Thyroid gland (tissue), 4 donors: ENCODE results near the gene LILRA1. TPM values are rescaled to one million over a fixed set of nuclear protein-coding genes. Genes with fewer than 3 reads are reported as not detected.

Experiments used
- DNase-seq, 2 donors: peaks; one replicate each; pipeline ENCODE4 v3.0.0-alpha.2; 2019
- H3K27ac ChIP-seq, 3 donors: fragments of 200-600 bp; sonication (generic); 1 replicate in 2 of 3; 2 replicates in 1 of 3; pipeline ENCODE4 v1.5.1; 2016 to 2019; ENCODE audit warnings: mild to moderate bottlenecking in 1 of 3, moderate library complexity in 1 of 3
- H3K27me3 ChIP-seq: fragments of 200-600 bp; sonication (generic); one replicate; pipeline ENCODE4 v1.5.1; 2019
- H3K36me3 ChIP-seq, 2 donors: fragments of 200-600 bp; sonication (generic); one replicate each; pipeline ENCODE4 v1.5.1; 2016 to 2019
- H3K4me1 ChIP-seq, 2 donors: fragments of 200-600 bp; sonication (generic); one replicate each; pipeline ENCODE4 v1.5.1; 2017 to 2019
- H3K4me3 ChIP-seq, 3 donors: fragments of 200-600 bp; sonication (generic); replicated peaks in 1 of 3; 1 replicate in 2 of 3; 2 replicates in 1 of 3; pipeline ENCODE4 v1.5.1; 2016; ENCODE audit warnings: mild to moderate bottlenecking in 1 of 3
- H3K9me3 ChIP-seq: fragments of 200-600 bp; sonication (generic); one replicate; pipeline ENCODE4 v1.5.1; 2017
- POLR2A ChIP-seq, 2 donors: fragments of 450-650 bp; IDR thresholded peaks; one replicate each; pipeline ENCODE4 v1.6.1; 2017; ENCODE audit warnings: antibody characterized with exemption in 2 of 2, mild to moderate bottlenecking in 2 of 2, moderate library complexity in 1 of 2
- WGBS, 2 donors: methylation state at CpG; one replicate each; pipeline ENCODE4 v1.1.5; 2017; 5-methylcytosine and 5-hydroxymethylcytosine counted together
- intact Hi-C: fragments of 100-400 bp; cut with DNase I; formaldehyde crosslinking; loops from one replicate; pipeline ENCODE4 v1.15.1; 2023
- total RNA-seq, 4 donors: library from RNA; depleted of rRNA; stranded (reverse); fragments of >200 nt; gene quantifications; one replicate each; pipeline ENCODE4 v1.2.3, GENCODE V29; 2016
- TF ChIP-seq, protein P1 (sequence below), 6 experiments: fragments of 200-600 bp in 3 of 6; fragments of 450-650 bp in 3 of 6; sonication (generic) in 3 of 6; IDR thresholded peaks; one replicate each; pipeline ENCODE4 v1.5.1; 2016 to 2019; ENCODE audit warnings: antibody characterized with exemption in 6 of 6, mild to moderate bottlenecking in 2 of 6, inconsistent platforms in 1 of 6, moderate library complexity in 1 of 6

The LILRA1 gene
- total RNA-seq, 4 donors from 2014 or later = 0.54 TPM; not detected in 3

GRCh38 chr19:54552913-54553310 is 40.5 kb upstream of the LILRA1 start:
- intact Hi-C loops = no loop called here
- H3K36me3 ChIP-seq = no peaks in the 10 kb centered on the region
- no peak for DNase-seq
- H3K4me1 ChIP-seq = no peaks in the 10 kb centered on the region
- H3K27ac ChIP-seq = no peak overlapping the region
- H3K4me3 ChIP-seq = no peak overlapping the region
- H3K9me3 ChIP-seq = no peaks in the 10 kb centered on the region
- no peaks in the 10 kb centered on the region for H3K27me3 ChIP-seq
- TF ChIP-seq, protein P1, sequence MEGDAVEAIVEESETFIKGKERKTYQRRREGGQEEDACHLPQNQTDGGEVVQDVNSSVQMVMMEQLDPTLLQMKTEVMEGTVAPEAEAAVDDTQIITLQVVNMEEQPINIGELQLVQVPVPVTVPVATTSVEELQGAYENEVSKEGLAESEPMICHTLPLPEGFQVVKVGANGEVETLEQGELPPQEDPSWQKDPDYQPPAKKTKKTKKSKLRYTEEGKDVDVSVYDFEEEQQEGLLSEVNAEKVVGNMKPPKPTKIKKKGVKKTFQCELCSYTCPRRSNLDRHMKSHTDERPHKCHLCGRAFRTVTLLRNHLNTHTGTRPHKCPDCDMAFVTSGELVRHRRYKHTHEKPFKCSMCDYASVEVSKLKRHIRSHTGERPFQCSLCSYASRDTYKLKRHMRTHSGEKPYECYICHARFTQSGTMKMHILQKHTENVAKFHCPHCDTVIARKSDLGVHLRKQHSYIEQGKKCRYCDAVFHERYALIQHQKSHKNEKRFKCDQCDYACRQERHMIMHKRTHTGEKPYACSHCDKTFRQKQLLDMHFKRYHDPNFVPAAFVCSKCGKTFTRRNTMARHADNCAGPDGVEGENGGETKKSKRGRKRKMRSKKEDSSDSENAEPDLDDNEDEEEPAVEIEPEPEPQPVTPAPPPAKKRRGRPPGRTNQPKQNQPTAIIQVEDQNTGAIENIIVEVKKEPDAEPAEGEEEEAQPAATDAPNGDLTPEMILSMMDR (IDR thresholded peaks at IDR 0.05) = no peak
- TF ChIP-seq POLR2A (IDR thresholded peaks at IDR 0.05) = no peak
- 77 to 89% methylated on average over 6 to 15 of the region's 15 CpGs for WGBS, 2 donors

DNA sequence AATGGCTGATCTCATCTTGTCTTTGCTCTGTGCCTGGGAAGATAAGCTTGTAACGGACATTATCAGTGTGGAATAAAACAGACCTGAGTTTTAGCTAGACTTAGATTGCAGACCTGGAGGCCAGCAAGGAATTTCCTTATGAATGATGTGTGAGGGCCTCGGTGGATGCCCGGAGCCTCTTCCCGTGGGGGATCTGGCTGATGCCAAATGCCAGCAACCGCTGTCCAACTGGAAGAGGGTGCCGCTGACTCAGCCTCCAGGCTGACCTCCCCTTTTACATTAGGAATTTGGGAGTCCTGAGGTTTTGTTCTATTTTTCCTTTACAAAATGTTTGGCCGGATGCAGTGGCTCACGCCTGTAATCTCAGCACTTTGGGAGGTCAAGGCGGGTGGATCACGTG is 39.4 kb upstream of the LILRA1 start:
- intact Hi-C loops = no loop called here
- no peaks in the 10 kb centered on the region for H3K4me1 ChIP-seq
- H3K36me3 ChIP-seq = no peaks in the 10 kb centered on the region
- no peaks in the 10 kb centered on the region for H3K9me3 ChIP-seq
- no peak for DNase-seq
- no peak overlapping the region for H3K27ac ChIP-seq
- H3K4me3 ChIP-seq = no peak overlapping the region
- no peaks in the 10 kb centered on the region for H3K27me3 ChIP-seq
- TF ChIP-seq, protein P1 (IDR thresholded peaks at IDR 0.05) = no peak
- no peak for TF ChIP-seq POLR2A (IDR thresholded peaks at IDR 0.05)
- WGBS, 2 donors = 78 to 81% methylated on average over 10 of the region's 10 CpGs

DNA sequence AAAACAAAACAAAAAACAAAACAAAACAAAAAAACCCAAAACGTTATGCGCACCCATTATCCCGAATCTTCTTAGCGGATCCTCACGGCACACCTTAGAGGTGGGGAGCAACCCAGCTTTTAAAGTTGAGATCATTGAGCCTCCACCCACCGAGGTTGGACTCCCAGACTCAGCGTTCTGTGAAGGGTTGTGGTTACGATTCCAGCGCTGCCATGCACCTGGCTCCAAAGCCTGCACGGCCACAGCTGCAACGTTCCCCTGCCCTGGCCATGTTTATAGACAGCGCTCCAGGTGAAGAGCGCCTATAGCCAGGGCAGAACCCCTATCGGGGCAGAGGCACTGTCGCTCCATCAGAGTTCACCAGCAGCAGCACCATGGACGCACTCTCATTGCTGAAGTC is 38.5 kb upstream of the LILRA1 start:
- Histone ChIP-seq H3K36me3 (no peaks in the 10 kb centered on the region), H3K27me3 (no peaks in the 10 kb centered on the region), H3K9me3 (no peaks in the 10 kb centered on the region), H3K27ac (no peak overlapping the region), H3K4me1 (no peaks in the 10 kb centered on the region), H3K4me3 (no peak overlapping the region)
- DNase-seq = no peak
- TF ChIP-seq, protein P1 (IDR thresholded peaks at IDR 0.05) = no peak
- TF ChIP-seq POLR2A (IDR thresholded peaks at IDR 0.05) = no peak
- WGBS, 2 donors = 85 to 88% methylated on average over 14 to 16 of the region's 16 CpGs
- intact Hi-C loops = no loop called here

GRCh38 chr19:54556194-54556593 is 37.2 kb upstream of the LILRA1 start:
- no peak overlapping the region for H3K4me3 ChIP-seq
- no peaks in the 10 kb centered on the region for H3K36me3 ChIP-seq
- no peak for TF ChIP-seq POLR2A (IDR thresholded peaks at IDR 0.05)
- TF ChIP-seq, protein P1 (IDR thresholded peaks at IDR 0.05) = no peak
- H3K27me3 ChIP-seq = no peaks in the 10 kb centered on the region
- no peak overlapping the region for H3K27ac ChIP-seq
- no peaks in the 10 kb centered on the region for H3K9me3 ChIP-seq
- H3K4me1 ChIP-seq = no peaks in the 10 kb centered on the region
- intact Hi-C loops = no loop called here
- no peak for DNase-seq
- WGBS, 2 donors = 83 to 88% methylated on average over 1 of the region's 1 CpG

DNA sequence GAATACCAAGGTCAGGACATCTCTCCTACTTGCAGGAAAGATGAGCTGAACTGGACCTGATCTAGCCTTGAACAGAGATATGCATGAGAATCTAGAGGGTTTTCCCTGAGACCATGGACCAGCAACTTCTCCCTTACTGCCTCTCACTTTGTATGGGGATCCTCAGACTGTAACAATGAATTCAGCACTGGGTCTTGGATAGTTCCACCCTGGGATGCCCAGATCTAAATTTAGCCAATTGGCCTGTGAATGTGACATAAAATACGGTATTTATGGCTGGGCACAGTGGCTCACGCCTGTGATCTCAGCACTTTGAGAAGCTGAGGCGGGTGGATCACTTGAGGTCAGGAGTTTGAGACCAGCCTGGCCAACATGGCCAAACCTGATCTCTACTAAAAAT is 35.1 kb upstream of the LILRA1 start:
- no peak overlapping the region for H3K4me3 ChIP-seq
- WGBS, 2 donors = 53 to 75% methylated on average over 3 of the region's 3 CpGs
- H3K36me3 ChIP-seq = no peaks in the 10 kb centered on the region
- no peak overlapping the region for H3K27ac ChIP-seq
- no peak for DNase-seq
- intact Hi-C loops = no loop called here
- H3K4me1 ChIP-seq = no peaks in the 10 kb centered on the region
- no peaks in the 10 kb centered on the region for H3K9me3 ChIP-seq
- TF ChIP-seq, protein P1 (IDR thresholded peaks at IDR 0.05) = no peak
- no peak for TF ChIP-seq POLR2A (IDR thresholded peaks at IDR 0.05)
- no peaks in the 10 kb centered on the region for H3K27me3 ChIP-seq
